HG03045 (cell line): ENCODE measurements around the gene RGS6.

ENCODE experiments used
- ATAC-seq: cut with Tn5 transposase; IDR thresholded peaks from one replicate; pipeline ENCODE4 v1.9.1; 2021; ENCODE audit warnings: mild to moderate bottlenecking, moderate library complexity; ENCODE audit not compliant: unreplicated experiment

Gene RGS6

GRCh38 chr14:72568296-72568992 lies 636.2 kb downstream of the RGS6 start:
- no peak for ATAC-seq

GRCh38 chr14:72573725-72574417 lies 641.6 kb downstream of the RGS6 start:
- no peak for ATAC-seq

GRCh38 chr14:72574715-72575114 lies 642.5 kb downstream of the RGS6 start:
- no peak for ATAC-seq

DNA sequence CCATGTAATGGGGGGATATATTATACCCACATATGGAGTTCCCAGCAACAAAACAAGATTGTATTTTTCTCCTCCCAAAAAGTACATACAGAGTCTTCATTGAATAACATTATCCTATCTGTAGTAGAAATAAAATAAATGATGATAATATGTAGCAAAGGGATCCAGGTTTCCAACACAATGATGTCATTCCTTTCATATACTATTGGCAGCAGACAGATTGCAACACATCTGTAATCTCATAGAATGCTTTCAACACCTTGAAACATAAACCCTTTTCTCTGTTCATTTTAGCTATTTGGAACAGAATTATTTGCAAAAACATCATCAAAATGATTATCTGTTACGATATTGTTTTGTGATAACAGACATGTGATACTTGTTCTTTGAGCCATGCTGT lies 644.0 kb downstream of the RGS6 start:
- no peak for ATAC-seq

- ATAC-seq = no peak
Observed at GRCh38 chr14:72577521-72577920, 645.3 kb downstream of the RGS6 start.

- no peak for ATAC-seq
Observed at GRCh38 chr14:72578514-72578913, 646.3 kb downstream of the RGS6 start.

- ATAC-seq = no peak
Observed at GRCh38 chr14:72582582-72582981, 650.4 kb downstream of the RGS6 start.

- no peak for ATAC-seq
Observed at GRCh38 chr14:72583316-72584272, 651.4 kb downstream of the RGS6 start.

DNA sequence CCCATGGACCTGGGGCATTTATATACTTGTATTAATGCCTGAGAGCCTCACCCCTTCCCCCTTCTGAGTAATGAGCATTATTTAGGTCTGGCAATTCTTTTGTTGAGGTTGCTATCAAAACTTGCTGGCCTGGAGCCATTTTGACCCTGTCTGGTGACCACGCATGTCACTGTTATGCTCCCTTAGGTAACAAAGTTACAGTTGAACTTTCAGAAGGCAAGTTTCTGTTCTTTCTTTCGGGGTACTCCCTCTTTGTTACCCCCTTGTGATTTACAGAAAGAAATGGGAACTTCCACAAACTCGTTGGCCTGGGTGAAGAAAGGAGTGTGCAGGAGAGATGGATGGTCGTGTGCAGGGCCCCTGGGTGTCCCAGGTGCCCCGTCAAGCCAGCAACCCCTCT lies 656.3 kb downstream of the RGS6 start:
- ATAC-seq = no peak

GRCh38 chr14:72589652-72590051 lies 657.4 kb downstream of the RGS6 start:
- no peak for ATAC-seq

GRCh38 chr14:72590577-72590976 lies 658.3 kb downstream of the RGS6 start:
- no peak for ATAC-seq

DNA sequence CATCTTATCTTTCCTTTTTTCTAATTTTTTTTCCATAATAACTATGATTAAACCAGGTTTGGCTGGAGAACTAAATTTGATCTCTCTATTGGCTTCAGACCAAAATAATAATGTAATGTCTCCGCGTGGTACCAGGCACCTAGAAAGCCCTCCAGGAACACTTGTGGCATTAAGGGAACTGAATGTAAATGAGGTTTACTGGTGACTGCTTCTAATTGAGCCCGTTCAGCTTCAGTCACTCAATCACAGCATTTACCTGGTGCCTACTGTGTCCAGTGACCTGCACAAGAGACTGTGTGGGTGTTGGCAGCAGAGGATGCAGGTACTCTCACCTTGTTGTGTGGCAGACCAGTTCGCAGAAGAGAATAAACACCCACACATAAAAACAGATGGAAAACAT lies 659.2 kb downstream of the RGS6 start:
- no peak for ATAC-seq

DNA sequence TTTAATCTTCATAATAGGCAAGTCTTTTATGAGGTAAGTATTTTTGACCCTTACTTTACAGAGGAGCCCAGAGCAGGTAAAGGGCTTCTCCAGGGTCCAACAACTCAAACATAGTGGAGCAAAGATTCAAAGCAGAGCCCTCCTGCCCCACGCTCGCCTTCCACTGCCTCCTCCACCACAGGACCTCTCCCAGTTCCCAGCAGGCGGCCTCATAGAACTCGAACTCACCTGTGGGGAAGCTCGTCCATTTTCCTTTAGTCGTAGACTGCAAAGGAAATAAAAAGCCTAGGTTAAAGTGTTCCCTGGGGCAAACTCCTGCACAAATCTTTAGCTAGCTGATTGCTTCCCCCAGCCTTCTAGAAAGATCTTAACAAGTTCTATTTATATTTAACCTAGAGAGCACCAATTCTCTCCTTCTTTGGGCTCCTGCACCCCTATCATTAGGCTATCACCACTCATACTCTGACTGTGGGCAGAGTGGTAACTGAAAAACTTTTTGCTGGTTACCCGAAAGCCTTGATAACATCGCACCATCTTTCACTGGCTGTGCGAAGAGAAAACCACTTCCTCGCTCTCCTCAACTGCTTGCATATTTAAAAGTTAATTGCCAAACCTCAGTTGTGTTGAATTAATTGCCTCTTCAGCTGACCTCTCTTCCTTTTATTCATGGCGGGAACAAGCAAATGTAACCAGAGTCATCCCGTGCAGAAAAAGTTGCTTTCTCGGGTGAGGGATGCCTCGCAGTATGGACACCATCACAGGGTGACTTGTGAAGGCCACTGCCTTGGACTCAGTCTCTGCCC lies 662.1 kb downstream of the RGS6 start:
- no peak for ATAC-seq

DNA sequence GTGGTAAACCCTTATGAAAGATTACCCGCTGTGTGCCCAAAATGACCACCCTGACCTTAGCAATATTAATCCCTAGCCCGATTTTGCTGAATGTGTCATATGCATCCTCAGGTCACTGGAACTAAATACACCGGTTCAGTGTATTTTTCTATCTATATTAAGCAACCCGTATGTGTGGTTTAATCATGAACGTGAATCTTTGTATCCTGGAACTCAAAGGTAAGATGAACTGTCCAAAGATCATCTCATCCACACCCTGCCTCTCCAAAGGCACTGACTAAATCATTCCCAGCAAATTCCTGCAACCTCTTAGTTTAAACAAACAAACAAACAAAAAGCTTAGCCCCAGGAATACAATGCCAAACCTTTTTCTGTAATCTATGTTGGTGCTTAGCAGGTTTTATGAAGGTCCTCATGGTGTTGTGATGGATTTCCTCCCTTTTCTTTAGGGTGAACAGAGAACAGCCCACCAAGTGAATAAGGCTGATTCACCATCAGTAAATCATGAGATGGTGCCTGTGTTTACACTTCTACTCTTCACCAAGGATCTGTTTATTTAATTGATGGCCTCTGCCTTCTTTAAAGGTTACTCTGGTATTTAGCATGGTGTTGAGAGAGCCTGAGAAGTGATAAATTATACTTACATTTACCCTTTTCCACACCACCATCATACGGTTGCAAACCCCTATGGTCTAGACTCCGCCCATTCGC lies 663.1 kb downstream of the RGS6 start:
- ATAC-seq = no peak

GRCh38 chr14:72597252-72598233 lies 665.3 kb downstream of the RGS6 start:
- peak; percentile 24 for ATAC-seq

DNA sequence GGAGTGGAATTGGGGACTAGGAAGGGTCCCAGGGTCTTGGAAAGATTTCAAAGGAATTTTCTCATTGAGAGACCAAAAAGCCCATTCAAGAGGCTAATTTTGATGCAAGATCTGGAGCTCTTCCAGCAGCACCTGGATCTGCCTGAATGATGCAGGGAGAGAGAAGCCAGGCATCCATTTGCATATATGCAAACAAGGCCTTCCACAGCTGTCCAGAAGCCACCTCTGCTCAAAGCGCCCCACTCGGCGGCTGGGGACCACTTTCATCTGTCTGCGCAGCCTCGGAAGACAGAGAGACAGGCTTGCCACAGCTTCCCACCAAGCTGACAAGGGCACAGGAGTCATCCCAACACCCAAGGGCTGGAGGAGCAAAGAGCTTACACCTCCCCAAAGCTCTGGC lies 666.1 kb downstream of the RGS6 start:
- ATAC-seq = peak; percentile 69

- ATAC-seq = no peak
Observed at GRCh38 chr14:72599579-72600470, 667.6 kb downstream of the RGS6 start.
